B cell (primary cell): ENCODE results near the gene SPOCK1. TPM values are rescaled to one million over a fixed set of nuclear protein-coding genes. Genes with fewer than 3 reads are reported as not detected.

Source experiments
- ATAC-seq: fragments of 200-7000 bp; cut with Tn5 transposase; one replicate; pipeline ENCODE4 v1.10.0; 2021; ENCODE audit warnings: low read depth, mild to moderate bottlenecking, moderate number of reproducible peaks, moderate library complexity
- CTCF ChIA-PET: fragments of 350-600 bp; sonication (Branson Sonifier 250); formaldehyde crosslinking; loops from one replicate; lab custom pipeline; 2021; ENCODE audit warnings: antibody characterized with exemption, inconsistent platforms; lab: Charles Lee
- POLR2A ChIA-PET: fragments of 350-600 bp; sonication (Branson Sonifier 250); formaldehyde crosslinking; loops from one replicate; lab custom pipeline; 2021; ENCODE audit warnings: antibody characterized with exemption; lab: Charles Lee
- DNase-seq: peaks from one replicate; pipeline ENCODE4 v3.0.0; 2013
- H2AFZ ChIP-seq: 2 replicates; pipeline ENCODE4 v1.6.1; 2012; ENCODE audit warnings: mild to moderate bottlenecking, low read depth, low read length; ENCODE audit not compliant: insufficient read depth, poor library complexity, severe bottlenecking
- H3K27ac ChIP-seq, 2 donors: 1 replicate in 1 of 2; 2 replicates in 1 of 2; pipeline ENCODE4 v1.5.1; 2012 to 2013; ENCODE audit warnings: low read length in 2 of 2, mild to moderate bottlenecking in 2 of 2, moderate library complexity in 1 of 2
- H3K27me3 ChIP-seq, 4 experiments: fragments of 200-600 bp in 1 of 4; sonication (generic) in 1 of 4; replicated peaks in 1 of 4; 1 replicate in 2 of 4; 2 replicates in 2 of 4; pipeline versions ENCODE4 v1.6.1 to v1.7.0; 2013 to 2016; ENCODE audit warnings: low read length in 3 of 4, mild to moderate bottlenecking in 2 of 4, mixed read lengths in 1 of 4, moderate library complexity in 1 of 4; ENCODE audit not compliant: insufficient read depth in 4 of 4, control insufficient read depth in 3 of 4; ENCODE audit errors: control extremely low read depth in 1 of 4
- H3K36me3 ChIP-seq, 2 experiments: replicated peaks in 1 of 2; 1 replicate in 1 of 2; 2 replicates in 1 of 2; pipeline versions ENCODE4 v1.6.1 to v1.7.1; 2013; ENCODE audit warnings: low read length in 1 of 2; ENCODE audit not compliant: insufficient read depth in 2 of 2, control insufficient read depth in 1 of 2; ENCODE audit errors: control extremely low read depth in 1 of 2, extremely low read depth in 1 of 2
- H3K4me1 ChIP-seq, 2 donors: fragments of 200-600 bp in 1 of 2; sonication (generic) in 1 of 2; 1 replicate in 1 of 2; 2 replicates in 1 of 2; pipeline versions ENCODE4 v1.5.1 to v1.6.1; 2013 to 2017; ENCODE audit warnings: low read length in 2 of 2; ENCODE audit not compliant: control insufficient read depth in 2 of 2, insufficient read depth in 2 of 2
- H3K4me2 ChIP-seq: replicated peaks from 2 replicates; pipeline ENCODE3; 2012; ENCODE audit warnings: mild to moderate bottlenecking, low read depth, low read length; ENCODE audit not compliant: poor library complexity, severe bottlenecking
- H3K4me3 ChIP-seq, 5 experiments: fragments of 200-600 bp in 1 of 5; sonication (generic) in 1 of 5; 1 replicate in 3 of 5; 2 replicates in 2 of 5; pipeline versions ENCODE4 v1.5.1 to v1.7.0; 2011 to 2016; ENCODE audit warnings: low read length in 4 of 5, mild to moderate bottlenecking in 4 of 5, low read depth in 2 of 5, control low read depth in 1 of 5, moderate library complexity in 1 of 5; ENCODE audit not compliant: insufficient read depth in 1 of 5; ENCODE audit errors: control extremely low read depth in 1 of 5, extremely low read depth in 1 of 5
- H3K79me2 ChIP-seq: fragments of 200-600 bp; sonication (generic); one replicate; pipeline ENCODE4 v1.6.0; 2016; ENCODE audit warnings: low read length; ENCODE audit not compliant: control insufficient read depth, insufficient read depth
- H3K9ac ChIP-seq: fragments of 200-600 bp; sonication (generic); 2 replicates; pipeline ENCODE4 v1.6.1; 2017; ENCODE audit warnings: mild to moderate bottlenecking, low read length, moderate library complexity
- H3K9me3 ChIP-seq, 3 donors: one replicate each; pipeline versions ENCODE4 v1.6.1 to v1.7.1; 2013; ENCODE audit warnings: low read length in 2 of 3; ENCODE audit not compliant: control insufficient read depth in 2 of 3, insufficient read depth in 1 of 3; ENCODE audit errors: control extremely low read depth in 1 of 3
- H4K20me1 ChIP-seq: 2 replicates; pipeline ENCODE4 v1.6.0; 2012; ENCODE audit warnings: mild to moderate bottlenecking, low read length; ENCODE audit not compliant: insufficient read depth, control insufficient read depth, poor library complexity, severe bottlenecking
- H3K27ac Mint-ChIP-seq: one replicate; pipeline ENCODE4 v1.8.0; 2021; ENCODE audit warnings: mixed read lengths
- H3K27me3 Mint-ChIP-seq: one replicate; pipeline ENCODE4 v1.8.0; 2021; ENCODE audit warnings: mixed read lengths
- H3K4me1 Mint-ChIP-seq: one replicate; pipeline ENCODE4 v1.8.0; 2021; ENCODE audit warnings: mixed read lengths
- H3K4me3 Mint-ChIP-seq: one replicate; pipeline ENCODE4 v1.8.0; 2021; ENCODE audit warnings: mixed read lengths
- H3K9me3 Mint-ChIP-seq: one replicate; pipeline ENCODE4 v1.8.0; 2022; ENCODE audit warnings: mixed read lengths; ENCODE audit not compliant: insufficient read depth
- EZH2 ChIP-seq: IDR thresholded peaks from 2 replicates; pipeline ENCODE4 v1.6.1; 2012; ENCODE audit warnings: borderline replicate concordance, low read depth, mild to moderate bottlenecking, moderate library complexity, low read length; ENCODE audit not compliant: insufficient read depth, poor library complexity, severe bottlenecking
- WGBS: methylation state at CpG from one replicate; pipeline ENCODE4 v1.1.5; 2013; ENCODE audit warnings: missing lambda C conversion rate; ENCODE audit not compliant: insufficient coverage; 5-methylcytosine and 5-hydroxymethylcytosine counted together
- intact Hi-C: fragments of 100-400 bp; cut with micrococcal nuclease; formaldehyde crosslinking; loops from one replicate; pipeline ENCODE4 v1.10.0; 2022
- polyA plus RNA-seq: library from polyadenylated mRNA; depleted of rRNA; stranded (reverse); fragments of >200 nt; gene quantifications from 2 replicates; pipeline ENCODE4 v1.2.3, GENCODE V29; 2012
- total RNA-seq, 2 donors: library from RNA; stranded (reverse); fragments of 120-200 nt in 1 of 2; gene quantifications; 1 replicate in 1 of 2; 2 replicates in 1 of 2; pipeline versions ENCODE4 v1.2.3 to v1.2.4, GENCODE V29; 2013 to 2022
- TF ChIP-seq, protein P1 (sequence below): fragments of 200-600 bp; IDR thresholded peaks from one replicate; pipeline ENCODE4 v1.8.0; 2022; ENCODE audit warnings: antibody characterized with exemption, mild to moderate bottlenecking

The SPOCK1 gene
- total and polyA plus RNA-seq, 2 donors (not counting 1 experiment from before 2014, with no cell fraction given), result not detected

DNA sequence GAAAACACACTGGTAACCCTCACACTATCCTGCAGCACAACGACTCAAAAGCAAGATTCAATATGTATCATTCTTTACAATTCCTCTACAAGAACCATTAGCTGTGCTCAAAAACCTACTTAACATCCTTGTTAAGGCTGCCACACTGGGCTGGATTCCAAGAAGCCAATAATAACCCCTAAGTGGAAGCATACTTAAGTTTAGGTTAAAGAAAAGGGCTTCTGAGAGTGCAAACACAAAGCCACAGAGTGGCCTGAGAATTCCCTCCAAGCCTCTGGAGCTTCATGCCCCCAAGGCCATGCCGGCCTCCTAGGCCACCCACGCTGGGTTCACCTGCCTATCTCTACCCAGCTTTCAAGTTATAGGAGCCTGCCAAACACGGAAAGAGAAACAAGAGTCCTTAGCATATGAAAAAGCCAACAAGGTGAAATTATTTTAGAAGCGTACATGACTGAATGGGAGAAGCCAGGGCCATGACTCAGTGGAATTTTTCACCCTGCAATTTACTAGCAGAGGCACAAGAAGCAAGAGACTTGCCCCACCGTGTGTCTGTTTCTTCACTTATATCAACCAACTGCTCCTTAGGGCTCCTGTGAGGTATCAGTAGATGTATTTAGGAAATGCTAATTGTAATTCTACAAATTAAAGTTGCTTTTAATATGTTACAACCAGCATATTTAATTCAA, 293.0 kb downstream of the SPOCK1 start:
- DNase-seq, result no peak

More for the DNA sequence above, 293.0 kb downstream of the SPOCK1 start:
- TF ChIP-seq, protein P1, sequence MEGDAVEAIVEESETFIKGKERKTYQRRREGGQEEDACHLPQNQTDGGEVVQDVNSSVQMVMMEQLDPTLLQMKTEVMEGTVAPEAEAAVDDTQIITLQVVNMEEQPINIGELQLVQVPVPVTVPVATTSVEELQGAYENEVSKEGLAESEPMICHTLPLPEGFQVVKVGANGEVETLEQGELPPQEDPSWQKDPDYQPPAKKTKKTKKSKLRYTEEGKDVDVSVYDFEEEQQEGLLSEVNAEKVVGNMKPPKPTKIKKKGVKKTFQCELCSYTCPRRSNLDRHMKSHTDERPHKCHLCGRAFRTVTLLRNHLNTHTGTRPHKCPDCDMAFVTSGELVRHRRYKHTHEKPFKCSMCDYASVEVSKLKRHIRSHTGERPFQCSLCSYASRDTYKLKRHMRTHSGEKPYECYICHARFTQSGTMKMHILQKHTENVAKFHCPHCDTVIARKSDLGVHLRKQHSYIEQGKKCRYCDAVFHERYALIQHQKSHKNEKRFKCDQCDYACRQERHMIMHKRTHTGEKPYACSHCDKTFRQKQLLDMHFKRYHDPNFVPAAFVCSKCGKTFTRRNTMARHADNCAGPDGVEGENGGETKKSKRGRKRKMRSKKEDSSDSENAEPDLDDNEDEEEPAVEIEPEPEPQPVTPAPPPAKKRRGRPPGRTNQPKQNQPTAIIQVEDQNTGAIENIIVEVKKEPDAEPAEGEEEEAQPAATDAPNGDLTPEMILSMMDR, result no peak
- no peak for TF ChIP-seq EZH2
- no peak overlapping the region for H3K27ac Mint-ChIP-seq
- Histone ChIP-seq H3K4me1 (no peaks in the 10 kb centered on the region), H3K27me3 (no peaks in the 10 kb centered on the region), H3K4me2 (no peak overlapping the region), H3K9me3 (no peaks in the 10 kb centered on the region), H4K20me1 (no peaks in the 10 kb centered on the region), H3K27ac (no peak overlapping the region), H2AFZ (no peak overlapping the region), H3K79me2 (no peaks in the 10 kb centered on the region), H3K4me3 (no peak overlapping the region), H3K36me3 (no peaks in the 10 kb centered on the region), H3K9ac (no peak overlapping the region)
- intact Hi-C loops, result no loop called here
- no peak overlapping the region for H3K4me3 Mint-ChIP-seq
- H3K27me3 Mint-ChIP-seq, result peaks cover 16% of the 10 kb centered on the region
- 84% methylated on average over 4 of the region's 6 CpGs for WGBS
- peaks cover 3% of the 10 kb centered on the region for H3K9me3 Mint-ChIP-seq
- no peak for ATAC-seq
- H3K4me1 Mint-ChIP-seq, result no peaks in the 10 kb centered on the region
- ChIA-PET POLR2A (no interaction called here), CTCF (no interaction called here)
